Smooth muscle cell (in vitro differentiated cells): Measurements from ENCODE around the gene CHEK1. TPM values are rescaled to one million over a fixed set of nuclear protein-coding genes. Genes with fewer than 3 reads are reported as not detected.

Experiments
- DNase-seq: peaks from one replicate; lab custom pipeline; 2025; ENCODE audit not compliant: unreplicated experiment; lab: John Stamatoyannopoulos, UW
- H2AFZ ChIP-seq: fragments of 200-600 bp; sonication (generic); 2 replicates; pipeline ENCODE4 v1.6.0; 2016; ENCODE audit warnings: antibody characterized with exemption, low read depth, mild to moderate bottlenecking
- H3F3A ChIP-seq: fragments of 200-600 bp; sonication (generic); 2 replicates; pipeline ENCODE4 v1.6.0; 2017; ENCODE audit warnings: antibody characterized with exemption, low read depth
- H3K27ac ChIP-seq: fragments of 200-600 bp; sonication (generic); 2 replicates; pipeline ENCODE4 v1.5.1; 2016; ENCODE audit warnings: low read depth, mild to moderate bottlenecking
- H3K27me3 ChIP-seq: fragments of 200-600 bp; sonication (generic); 2 replicates; pipeline ENCODE4 v1.6.1; 2016; ENCODE audit warnings: low read depth, mild to moderate bottlenecking
- H3K36me3 ChIP-seq: fragments of 200-600 bp; sonication (generic); 2 replicates; pipeline ENCODE4 v1.5.1; 2016; ENCODE audit warnings: low read depth
- H3K4me1 ChIP-seq: fragments of 200-600 bp; sonication (generic); 2 replicates; pipeline ENCODE4 v1.5.1; 2016; ENCODE audit warnings: low read depth
- H3K4me2 ChIP-seq: fragments of 200-600 bp; sonication (generic); 2 replicates; pipeline ENCODE4 v1.6.0; 2016; ENCODE audit warnings: mild to moderate bottlenecking
- H3K4me3 ChIP-seq: fragments of 200-600 bp; sonication (generic); 2 replicates; pipeline ENCODE4 v1.5.1; 2016; ENCODE audit warnings: mild to moderate bottlenecking
- H3K79me2 ChIP-seq: fragments of 200-600 bp; sonication (generic); 2 replicates; pipeline ENCODE4 v1.6.0; 2016; ENCODE audit warnings: low read depth, mild to moderate bottlenecking
- H3K9ac ChIP-seq: fragments of 200-600 bp; sonication (generic); 2 replicates; pipeline ENCODE4 v1.6.0; 2016; ENCODE audit warnings: low read depth
- H3K9me3 ChIP-seq: fragments of 200-600 bp; sonication (generic); replicated peaks from 2 replicates; pipeline ENCODE4 v1.5.1; 2016; ENCODE audit warnings: low read depth
- H4K20me1 ChIP-seq: fragments of 200-600 bp; sonication (generic); 2 replicates; pipeline ENCODE4 v1.6.0; 2016; ENCODE audit warnings: low read depth
- CTCF ChIP-seq: fragments of 200-600 bp; sonication (generic); IDR thresholded peaks from 2 replicates; pipeline ENCODE4 v1.5.1; 2017; ENCODE audit warnings: borderline replicate concordance, mild to moderate bottlenecking, antibody characterized with exemption; ENCODE audit not compliant: insufficient read depth, poor library complexity, severe bottlenecking
- WGBS: methylation state at CpG from one replicate; pipeline ENCODE4 v1.1.7; 2016; ENCODE audit warnings: low lambda C conversion rate; 5-methylcytosine and 5-hydroxymethylcytosine counted together
- polyA plus RNA-seq: library from polyadenylated mRNA; unstranded; fragments of >200 nt; fragmentation: Nextera tagmentation; extraction: Ambion mirVana; gene quantifications from 2 replicates; pipeline ENCODE4 v1.2.1, GENCODE V29; 2016
- total RNA-seq: library from RNA; depleted of rRNA; stranded (reverse); fragments of >200 nt; gene quantifications from 2 replicates; pipeline ENCODE4 v1.2.3, GENCODE V29; 2014

CHEK1 gene
- total and polyA plus RNA-seq, 2 experiments from 2014 or later, result 18.4 to 27.6 TPM

DNA sequence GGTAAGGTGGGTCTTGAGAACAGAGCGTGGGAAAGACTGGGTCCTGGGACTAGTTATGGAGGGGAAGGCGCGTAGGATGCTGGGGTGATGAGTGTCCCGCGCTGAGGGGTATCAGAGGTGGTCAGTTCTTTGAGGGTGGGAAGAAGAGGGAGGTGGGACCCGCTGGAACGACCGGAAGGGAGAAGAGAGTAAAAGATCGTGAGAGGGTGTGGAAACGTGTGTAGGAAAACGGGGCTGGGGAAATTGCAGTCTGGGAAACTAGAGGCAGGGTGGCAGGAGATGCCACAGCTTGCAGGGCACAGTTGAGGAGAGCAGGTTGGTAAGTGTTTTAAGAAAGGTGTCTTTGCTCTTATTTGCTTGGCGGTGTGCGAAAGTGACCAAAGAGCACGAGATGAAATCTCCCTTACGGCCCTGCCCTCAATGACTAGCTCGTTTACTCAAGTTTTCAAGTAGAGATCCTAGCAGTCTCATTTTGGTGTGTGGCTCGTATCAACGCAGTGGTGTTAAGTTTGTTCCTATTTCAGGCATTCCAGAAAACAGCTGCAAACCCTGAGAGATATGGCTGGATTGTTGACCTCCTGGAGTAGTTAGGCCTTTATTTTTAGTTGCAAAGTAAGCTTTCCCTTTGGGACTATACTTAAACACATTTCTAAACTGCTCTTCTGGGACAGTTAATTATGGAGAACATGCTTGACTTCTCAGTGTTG is 31.7 kb upstream of the CHEK1 start:
- Histone ChIP-seq H3K36me3 (peaks cover 19% of the 10 kb centered on the region), H3K27ac (peak overlapping the region; percentile 78), H4K20me1 (peaks cover 28% of the 10 kb centered on the region), H3K4me2 (peak overlapping the region; percentile 90), H3F3A (no peaks in the 10 kb centered on the region), H3K27me3 (no peaks in the 10 kb centered on the region), H2AFZ (peak overlapping the region; percentile 73), H3K9me3 (no peaks in the 10 kb centered on the region), H3K4me1 (peaks cover 13% of the 10 kb centered on the region), H3K79me2 (peaks cover 61% of the 10 kb centered on the region), H3K4me3 (peak overlapping the region; percentile 87), H3K9ac (peak overlapping the region; percentile 83)
- peak; percentile 22 for DNase-seq
- TF ChIP-seq CTCF, result no peak
- 2% methylated on average over 17 of the region's 18 CpGs for WGBS

DNA sequence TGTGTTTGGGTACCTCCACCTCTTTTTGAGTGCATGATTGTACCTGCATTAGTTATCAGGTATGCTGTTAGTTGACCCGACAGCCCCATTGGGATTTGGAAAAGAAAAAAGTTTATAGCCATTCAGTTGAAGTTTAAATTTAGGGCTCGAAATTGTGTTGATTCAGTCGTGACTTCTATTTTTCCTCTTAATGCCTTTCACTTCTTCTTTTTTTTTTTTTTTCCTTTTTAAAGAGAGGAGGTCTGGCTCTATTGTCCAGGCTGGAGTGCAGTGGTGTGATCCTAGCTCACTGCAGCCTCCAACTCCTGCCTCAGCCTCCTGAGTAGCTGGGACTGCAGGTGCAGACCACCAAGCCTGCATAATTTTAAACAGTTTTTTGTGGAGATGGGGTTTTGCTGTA is 30.0 kb upstream of the CHEK1 start:
- Histone ChIP-seq H3K27ac (no peak overlapping the region), H3K4me1 (peaks cover 13% of the 10 kb centered on the region), H3F3A (no peaks in the 10 kb centered on the region), H3K27me3 (no peaks in the 10 kb centered on the region), H3K9me3 (no peaks in the 10 kb centered on the region), H3K4me3 (no peak overlapping the region), H4K20me1 (peaks cover 40% of the 10 kb centered on the region), H3K9ac (no peak overlapping the region), H2AFZ (no peak overlapping the region), H3K4me2 (no peak overlapping the region), H3K36me3 (peaks cover 20% of the 10 kb centered on the region), H3K79me2 (peaks cover 70% of the 10 kb centered on the region)
- 98% methylated on average over 3 of the region's 3 CpGs for WGBS
- TF ChIP-seq CTCF, result no peak
- DNase-seq, result no peak

- no peak for TF ChIP-seq CTCF
- Histone ChIP-seq H3F3A (no peaks in the 10 kb centered on the region), H3K4me2 (no peak overlapping the region), H3K79me2 (peaks cover 50% of the 10 kb centered on the region), H3K9ac (no peak overlapping the region), H3K4me1 (no peaks in the 10 kb centered on the region), H3K36me3 (peaks cover 59% of the 10 kb centered on the region), H3K27ac (no peak overlapping the region), H2AFZ (no peak overlapping the region), H3K27me3 (no peaks in the 10 kb centered on the region), H3K4me3 (no peak overlapping the region), H3K9me3 (no peaks in the 10 kb centered on the region), H4K20me1 (peaks cover 56% of the 10 kb centered on the region)
- DNase-seq, result no peak
- 95% methylated on average over 2 of the region's 2 CpGs for WGBS
Observed at GRCh38 chr11:125600663-125601062, 24.3 kb upstream of the CHEK1 start.

- H3K4me1 ChIP-seq, result no peaks in the 10 kb centered on the region
- 96% methylated on average over 3 of the region's 3 CpGs for WGBS
- H3K27ac ChIP-seq, result no peak overlapping the region
- DNase-seq, result no peak
- no peaks in the 10 kb centered on the region for H3K9me3 ChIP-seq
- H3K4me2 ChIP-seq, result no peak overlapping the region
- peaks cover 63% of the 10 kb centered on the region for H3K36me3 ChIP-seq
- no peak overlapping the region for H3K4me3 ChIP-seq
- peaks cover 43% of the 10 kb centered on the region for H4K20me1 ChIP-seq
- no peak overlapping the region for H3K9ac ChIP-seq
- H3K79me2 ChIP-seq, result peaks cover 25% of the 10 kb centered on the region
- no peak overlapping the region for H2AFZ ChIP-seq
- H3F3A ChIP-seq, result no peaks in the 10 kb centered on the region
- H3K27me3 ChIP-seq, result no peaks in the 10 kb centered on the region
- no peak for TF ChIP-seq CTCF
Observed at GRCh38 chr11:125603207-125603606, 21.8 kb upstream of the CHEK1 start.
